Measurements from ENCODE around the gene ANK3.
"Not testable (repeated sequence)": the region's sequence is repeated elsewhere in the genome, so short reads cannot be mapped to it uniquely, and the experiment has no call there.

The ANK3 gene

GRCh38 chr10:60299390-60299778 is 90.3 kb downstream of the ANK3 start:
- no peak overlapping the region for H3K27ac ChIP-seq (ENCODE audit: low read depth, low read length)
- H3K9me3 ChIP-seq (ENCODE audit: low read length) = no peaks in the 10 kb centered on the region
- H3K36me3 ChIP-seq (ENCODE audit: insufficient read depth, low read length) = no peaks in the 10 kb centered on the region
- no peak overlapping the region for H3K4me3 ChIP-seq (ENCODE audit: low read depth in 1 of 2, low read length in 2 of 2)
- H3K4me1 ChIP-seq (ENCODE audit: insufficient read depth, low read length) = no peaks in the 10 kb centered on the region
- no peaks in the 10 kb centered on the region for H3K27me3 ChIP-seq (ENCODE audit: control insufficient read depth in 1 of 2, insufficient read depth in 2 of 2, low read length in 2 of 2)
- no peak overlapping the region for H3K9ac ChIP-seq (ENCODE audit: low read length)

- no peaks in the 10 kb centered on the region for H3K36me3 ChIP-seq (ENCODE audit: insufficient read depth, low read length)
- H3K9ac ChIP-seq (ENCODE audit: low read length) = no peak overlapping the region
- no peaks in the 10 kb centered on the region for H3K9me3 ChIP-seq (ENCODE audit: low read length)
- no peak overlapping the region for H3K4me3 ChIP-seq (ENCODE audit: low read depth in 1 of 2, low read length in 2 of 2)
- no peak overlapping the region for H3K27ac ChIP-seq (ENCODE audit: low read depth, low read length)
- H3K4me1 ChIP-seq (ENCODE audit: insufficient read depth, low read length) = no peaks in the 10 kb centered on the region
- H3K27me3 ChIP-seq (ENCODE audit: control insufficient read depth in 1 of 2, insufficient read depth in 2 of 2, low read length in 2 of 2) = no peaks in the 10 kb centered on the region
These were observed 91.0 kb downstream of the ANK3 start for GRCh38 chr10:60298408-60299389.

GRCh38 chr10:60296073-60296472 is 93.6 kb downstream of the ANK3 start:
- Histone ChIP-seq H3K27ac (ENCODE audit: low read depth, low read length) (no peak overlapping the region), H3K27me3 (ENCODE audit: control insufficient read depth in 1 of 2, insufficient read depth in 2 of 2, low read length in 2 of 2) (no peaks in the 10 kb centered on the region), H3K9ac (ENCODE audit: low read length) (no peak overlapping the region), H3K4me1 (ENCODE audit: insufficient read depth, low read length) (no peaks in the 10 kb centered on the region), H3K9me3 (ENCODE audit: low read length) (no peaks in the 10 kb centered on the region), H3K36me3 (ENCODE audit: insufficient read depth, low read length) (no peaks in the 10 kb centered on the region), H3K4me3 (ENCODE audit: low read depth in 1 of 2, low read length in 2 of 2) (no peak overlapping the region)

- H3K4me3 ChIP-seq (ENCODE audit: low read depth in 1 of 2, low read length in 2 of 2) = no peak overlapping the region
- H3K9ac ChIP-seq (ENCODE audit: low read length) = no peak overlapping the region
- no peaks in the 10 kb centered on the region for H3K36me3 ChIP-seq (ENCODE audit: insufficient read depth, low read length)
- H3K4me1 ChIP-seq (ENCODE audit: insufficient read depth, low read length) = no peaks in the 10 kb centered on the region
- H3K27me3 ChIP-seq (ENCODE audit: control insufficient read depth in 1 of 2, insufficient read depth in 2 of 2, low read length in 2 of 2) = no peaks in the 10 kb centered on the region
- H3K27ac ChIP-seq (ENCODE audit: low read depth, low read length) = no peak overlapping the region
- no peaks in the 10 kb centered on the region for H3K9me3 ChIP-seq (ENCODE audit: low read length)
These were observed 94.4 kb downstream of the ANK3 start for GRCh38 chr10:60295028-60295937.

GRCh38 chr10:60293581-60294175 is 96.0 kb downstream of the ANK3 start:
- H3K36me3 ChIP-seq (ENCODE audit: insufficient read depth, low read length) = no peaks in the 10 kb centered on the region
- no peaks in the 10 kb centered on the region for H3K27me3 ChIP-seq (ENCODE audit: control insufficient read depth in 1 of 2, insufficient read depth in 2 of 2, low read length in 2 of 2)
- H3K9me3 ChIP-seq (ENCODE audit: low read length) = no peaks in the 10 kb centered on the region
- no peak overlapping the region for H3K27ac ChIP-seq (ENCODE audit: low read depth, low read length)
- no peaks in the 10 kb centered on the region for H3K4me1 ChIP-seq (ENCODE audit: insufficient read depth, low read length)
- H3K4me3 ChIP-seq (ENCODE audit: low read depth in 1 of 2, low read length in 2 of 2) = no peak overlapping the region
- no peak overlapping the region for H3K9ac ChIP-seq (ENCODE audit: low read length)

GRCh38 chr10:60292998-60293397 is 96.7 kb downstream of the ANK3 start:
- Histone ChIP-seq H3K36me3 (ENCODE audit: insufficient read depth, low read length) (no peaks in the 10 kb centered on the region), H3K27ac (ENCODE audit: low read depth, low read length) (no peak overlapping the region), H3K4me1 (ENCODE audit: insufficient read depth, low read length) (no peaks in the 10 kb centered on the region), H3K9me3 (ENCODE audit: low read length) (no peaks in the 10 kb centered on the region), H3K9ac (ENCODE audit: low read length) (no peak overlapping the region), H3K4me3 (ENCODE audit: low read depth in 1 of 2, low read length in 2 of 2) (no peak overlapping the region), H3K27me3 (ENCODE audit: control insufficient read depth in 1 of 2, insufficient read depth in 2 of 2, low read length in 2 of 2) (no peaks in the 10 kb centered on the region)

- H3K4me3 ChIP-seq (ENCODE audit: low read depth in 1 of 2, low read length in 2 of 2); H3K4me1 ChIP-seq (ENCODE audit: insufficient read depth, low read length); H3K27me3 ChIP-seq (ENCODE audit: control insufficient read depth in 1 of 2, insufficient read depth in 2 of 2, low read length in 2 of 2); H3K36me3 ChIP-seq (ENCODE audit: insufficient read depth, low read length); H3K27ac ChIP-seq (ENCODE audit: low read depth, low read length); H3K9me3 ChIP-seq (ENCODE audit: low read length); H3K9ac ChIP-seq (ENCODE audit: low read length): not testable (repeated sequence)
These were observed 97.1 kb downstream of the ANK3 start for GRCh38 chr10:60292536-60292935.

GRCh38 chr10:60291344-60291930 is 98.2 kb downstream of the ANK3 start:
- no peaks in the 10 kb centered on the region for H3K36me3 ChIP-seq (ENCODE audit: insufficient read depth, low read length)
- no peak overlapping the region for H3K9ac ChIP-seq (ENCODE audit: low read length)
- H3K27ac ChIP-seq (ENCODE audit: low read depth, low read length) = no peak overlapping the region
- H3K9me3 ChIP-seq (ENCODE audit: low read length) = no peaks in the 10 kb centered on the region
- H3K4me3 ChIP-seq (ENCODE audit: low read depth in 1 of 2, low read length in 2 of 2) = no peak overlapping the region
- no peaks in the 10 kb centered on the region for H3K4me1 ChIP-seq (ENCODE audit: insufficient read depth, low read length)
- no peaks in the 10 kb centered on the region for H3K27me3 ChIP-seq (ENCODE audit: control insufficient read depth in 1 of 2, insufficient read depth in 2 of 2, low read length in 2 of 2)

- H3K9ac ChIP-seq (ENCODE audit: low read length) = no peak overlapping the region
- H3K4me1 ChIP-seq (ENCODE audit: insufficient read depth, low read length) = no peaks in the 10 kb centered on the region
- no peaks in the 10 kb centered on the region for H3K9me3 ChIP-seq (ENCODE audit: low read length)
- H3K36me3 ChIP-seq (ENCODE audit: insufficient read depth, low read length) = no peaks in the 10 kb centered on the region
- H3K4me3 ChIP-seq (ENCODE audit: low read depth in 1 of 2, low read length in 2 of 2) = no peak overlapping the region
- H3K27ac ChIP-seq (ENCODE audit: low read depth, low read length) = no peak overlapping the region
- no peaks in the 10 kb centered on the region for H3K27me3 ChIP-seq (ENCODE audit: control insufficient read depth in 1 of 2, insufficient read depth in 2 of 2, low read length in 2 of 2)
These were observed 99.1 kb downstream of the ANK3 start for GRCh38 chr10:60290558-60290957.

- Histone ChIP-seq H3K4me3 (ENCODE audit: low read depth in 1 of 2, low read length in 2 of 2) (no peak overlapping the region), H3K27ac (ENCODE audit: low read depth, low read length) (no peak overlapping the region), H3K9ac (ENCODE audit: low read length) (no peak overlapping the region), H3K4me1 (ENCODE audit: insufficient read depth, low read length) (no peaks in the 10 kb centered on the region), H3K9me3 (ENCODE audit: low read length) (no peaks in the 10 kb centered on the region), H3K36me3 (ENCODE audit: insufficient read depth, low read length) (no peaks in the 10 kb centered on the region), H3K27me3 (ENCODE audit: control insufficient read depth in 1 of 2, insufficient read depth in 2 of 2, low read length in 2 of 2) (no peaks in the 10 kb centered on the region)
These were observed 99.9 kb downstream of the ANK3 start for GRCh38 chr10:60289800-60290199.

- Histone ChIP-seq H3K4me3 (ENCODE audit: low read depth in 1 of 2, low read length in 2 of 2) (no peak overlapping the region), H3K4me1 (ENCODE audit: insufficient read depth, low read length) (no peaks in the 10 kb centered on the region), H3K27me3 (ENCODE audit: control insufficient read depth in 1 of 2, insufficient read depth in 2 of 2, low read length in 2 of 2) (no peaks in the 10 kb centered on the region), H3K27ac (ENCODE audit: low read depth, low read length) (no peak overlapping the region), H3K36me3 (ENCODE audit: insufficient read depth, low read length) (no peaks in the 10 kb centered on the region), H3K9ac (ENCODE audit: low read length) (no peak overlapping the region), H3K9me3 (ENCODE audit: low read length) (no peaks in the 10 kb centered on the region)
These were observed 101.4 kb downstream of the ANK3 start for GRCh38 chr10:60288256-60288655.

Measured in muscle layer of colon (tissue), 2 donors.